ENCODE results near the gene GSDMA.
A peak's percentile ranks its signal among the peaks of the same experiment; 100 is the strongest.

DNA sequence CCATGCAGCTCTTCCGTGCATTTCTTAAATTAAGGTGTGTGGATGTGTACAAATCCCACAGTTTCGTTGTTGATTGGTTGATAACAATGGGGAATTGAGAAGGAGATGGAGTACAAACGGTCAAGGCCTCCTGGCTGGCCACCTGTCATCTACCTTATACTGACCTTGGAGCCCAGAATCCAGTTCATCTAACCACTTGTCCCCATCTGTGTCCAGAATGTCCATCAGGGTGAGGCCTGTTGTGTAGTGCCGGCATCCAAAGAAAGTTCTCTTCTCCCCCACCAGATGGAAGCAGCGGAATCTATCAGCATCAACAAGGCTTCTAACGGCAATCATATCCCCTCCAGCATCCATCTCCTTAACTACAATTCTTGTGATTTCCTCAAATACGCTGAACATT, 45.9 kb upstream of the GSDMA start:
- TF ChIP-seq, protein P1, sequence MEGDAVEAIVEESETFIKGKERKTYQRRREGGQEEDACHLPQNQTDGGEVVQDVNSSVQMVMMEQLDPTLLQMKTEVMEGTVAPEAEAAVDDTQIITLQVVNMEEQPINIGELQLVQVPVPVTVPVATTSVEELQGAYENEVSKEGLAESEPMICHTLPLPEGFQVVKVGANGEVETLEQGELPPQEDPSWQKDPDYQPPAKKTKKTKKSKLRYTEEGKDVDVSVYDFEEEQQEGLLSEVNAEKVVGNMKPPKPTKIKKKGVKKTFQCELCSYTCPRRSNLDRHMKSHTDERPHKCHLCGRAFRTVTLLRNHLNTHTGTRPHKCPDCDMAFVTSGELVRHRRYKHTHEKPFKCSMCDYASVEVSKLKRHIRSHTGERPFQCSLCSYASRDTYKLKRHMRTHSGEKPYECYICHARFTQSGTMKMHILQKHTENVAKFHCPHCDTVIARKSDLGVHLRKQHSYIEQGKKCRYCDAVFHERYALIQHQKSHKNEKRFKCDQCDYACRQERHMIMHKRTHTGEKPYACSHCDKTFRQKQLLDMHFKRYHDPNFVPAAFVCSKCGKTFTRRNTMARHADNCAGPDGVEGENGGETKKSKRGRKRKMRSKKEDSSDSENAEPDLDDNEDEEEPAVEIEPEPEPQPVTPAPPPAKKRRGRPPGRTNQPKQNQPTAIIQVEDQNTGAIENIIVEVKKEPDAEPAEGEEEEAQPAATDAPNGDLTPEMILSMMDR (IDR thresholded peaks at IDR 0.05; ENCODE audit: low read depth, low read length) = peak; percentile 19
- no peak for TF ChIP-seq EZH2phosphoT487 (IDR thresholded peaks at IDR 0.05; ENCODE audit: low read depth)
